GM12875 (cell line): Measurements from ENCODE around the gene RBMS1.

Source experiments
- H3K4me3 ChIP-seq: one replicate; pipeline ENCODE4 v1.5.1; 2011; ENCODE audit warnings: low read depth, low read length, control low read depth
- CTCF ChIP-seq: IDR thresholded peaks from 2 replicates; pipeline ENCODE4 v1.5.1; 2011; ENCODE audit warnings: low read depth, mild to moderate bottlenecking, control low read depth, inconsistent platforms, low read length, moderate library complexity, borderline replicate concordance; ENCODE audit not compliant: insufficient read depth

Gene RBMS1

GRCh38 chr2:160418853-160419252 lies 74.8 kb downstream of the RBMS1 start:
- H3K4me3 ChIP-seq: no peak overlapping the region
- no peak for TF ChIP-seq CTCF

GRCh38 chr2:160418398-160418765 lies 75.2 kb downstream of the RBMS1 start:
- H3K4me3 ChIP-seq: no peak overlapping the region
- no peak for TF ChIP-seq CTCF

GRCh38 chr2:160417745-160418397 lies 75.7 kb downstream of the RBMS1 start:
- no peak for TF ChIP-seq CTCF
- no peak overlapping the region for H3K4me3 ChIP-seq

GRCh38 chr2:160415991-160416390 lies 77.6 kb downstream of the RBMS1 start:
- no peak overlapping the region for H3K4me3 ChIP-seq
- no peak for TF ChIP-seq CTCF

- H3K4me3 ChIP-seq: no peak overlapping the region
- TF ChIP-seq CTCF: no peak
Measured at GRCh38 chr2:160411955-160412354, 81.7 kb downstream of the RBMS1 start.

GRCh38 chr2:160411167-160411566 lies 82.4 kb downstream of the RBMS1 start:
- no peak for TF ChIP-seq CTCF
- no peak overlapping the region for H3K4me3 ChIP-seq

- H3K4me3 ChIP-seq: no peak overlapping the region
- no peak for TF ChIP-seq CTCF
Measured at GRCh38 chr2:160409480-160409879, 84.1 kb downstream of the RBMS1 start.
